HUDEP-2 (cell line): ENCODE results near the gene TNFSF10.

Experiments
- DNase-seq, 76 experiments: peaks; one replicate each; lab custom pipeline; 2025; ENCODE audit not compliant: unreplicated experiment in 76 of 76; lab: John Stamatoyannopoulos, UW

Gene TNFSF10

DNA sequence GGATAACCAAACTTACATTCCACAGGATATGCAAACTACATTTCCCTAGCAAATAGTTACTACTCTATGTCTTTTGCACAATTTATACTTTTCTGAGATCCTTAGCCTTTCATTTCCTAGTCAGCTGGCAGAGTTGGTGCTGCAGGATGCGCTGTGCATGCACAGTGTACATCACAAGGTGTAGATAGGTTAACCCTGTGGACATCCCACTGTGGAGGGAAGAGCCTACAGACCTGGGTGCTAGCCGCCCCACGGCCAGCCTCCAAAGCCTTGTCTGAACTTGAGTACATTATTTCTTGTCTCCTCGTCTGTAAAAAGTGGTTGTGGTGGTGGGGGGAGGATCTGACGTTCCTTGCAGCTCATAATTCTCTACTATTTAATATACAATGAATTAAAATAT is 3.5 kb downstream of the TNFSF10 start:
- no peak for DNase-seq

GRCh38 chr3:172518929-172519640 is 4.1 kb downstream of the TNFSF10 start:
- DNase-seq = no peak

- DNase-seq = no peak
These were observed 5.3 kb downstream of the TNFSF10 start for GRCh38 chr3:172517859-172518466.

- DNase-seq = no peak
These were observed 6.7 kb downstream of the TNFSF10 start for GRCh38 chr3:172516318-172517214.

DNA sequence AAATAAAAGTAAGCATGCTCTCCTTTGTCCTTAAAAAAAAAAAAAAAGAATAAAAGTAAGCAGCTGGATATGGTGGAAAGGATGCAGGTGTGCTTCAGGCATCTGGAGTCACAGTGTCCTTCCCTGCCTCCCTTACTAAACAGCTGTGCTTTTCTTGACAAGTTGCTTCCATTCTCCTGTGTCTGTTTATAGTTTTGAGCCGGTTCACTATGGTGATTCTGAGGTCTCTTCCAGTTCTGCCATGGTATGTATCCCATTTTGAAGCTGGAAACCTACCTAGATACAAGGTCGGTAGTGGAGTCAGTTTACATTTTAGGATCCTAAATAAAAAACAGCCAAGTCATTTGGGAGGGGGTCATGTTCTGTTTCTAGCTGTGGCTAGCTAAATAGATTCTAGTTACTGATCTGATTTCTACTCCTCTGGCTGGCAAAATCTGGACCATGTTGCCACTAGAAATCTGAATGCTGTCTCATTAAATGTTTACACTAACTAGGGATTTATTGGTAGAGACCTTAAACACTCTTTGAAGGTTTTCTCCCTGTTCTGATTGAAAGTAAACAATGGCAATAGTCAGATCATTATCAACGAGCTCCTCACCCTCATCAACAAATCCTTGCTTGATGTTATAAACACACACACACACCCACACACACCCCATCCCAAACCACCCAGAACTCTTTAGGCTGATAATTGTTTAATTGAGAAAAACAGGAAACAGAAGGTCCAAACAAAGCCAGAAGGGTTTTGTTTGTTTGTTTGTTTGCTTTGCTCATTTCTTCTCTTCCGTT is 7.9 kb downstream of the TNFSF10 start:
- DNase-seq = no peak

DNA sequence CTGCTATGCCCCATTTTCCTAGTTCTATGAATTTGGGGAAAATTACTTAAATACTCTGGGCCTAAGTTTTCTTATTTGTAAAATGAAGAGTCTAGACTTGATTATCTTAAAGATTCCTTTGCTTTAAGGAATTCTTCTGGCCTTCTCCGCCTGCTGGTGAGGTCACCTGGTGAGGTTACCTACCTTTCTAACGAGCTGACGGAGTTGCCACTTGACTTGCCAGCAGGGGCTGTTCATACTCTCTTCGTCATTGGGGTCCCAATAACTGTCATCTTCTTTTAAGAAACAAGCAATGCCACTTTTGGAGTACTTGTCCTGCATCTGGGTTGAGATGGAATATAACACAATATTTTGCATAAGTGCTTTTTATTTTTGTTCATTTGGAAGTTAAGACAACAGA is 8.6 kb downstream of the TNFSF10 start:
- no peak for DNase-seq

GRCh38 chr3:172513488-172513887 is 9.7 kb downstream of the TNFSF10 start:
- no peak for DNase-seq

GRCh38 chr3:172511783-172512762 is 11.2 kb downstream of the TNFSF10 start:
- DNase-seq = peak in 21 of 76 experiments; percentile 3 to 53 (median 17)

GRCh38 chr3:172506094-172506493 is 17.1 kb downstream of the TNFSF10 start:
- DNase-seq = no peak

DNA sequence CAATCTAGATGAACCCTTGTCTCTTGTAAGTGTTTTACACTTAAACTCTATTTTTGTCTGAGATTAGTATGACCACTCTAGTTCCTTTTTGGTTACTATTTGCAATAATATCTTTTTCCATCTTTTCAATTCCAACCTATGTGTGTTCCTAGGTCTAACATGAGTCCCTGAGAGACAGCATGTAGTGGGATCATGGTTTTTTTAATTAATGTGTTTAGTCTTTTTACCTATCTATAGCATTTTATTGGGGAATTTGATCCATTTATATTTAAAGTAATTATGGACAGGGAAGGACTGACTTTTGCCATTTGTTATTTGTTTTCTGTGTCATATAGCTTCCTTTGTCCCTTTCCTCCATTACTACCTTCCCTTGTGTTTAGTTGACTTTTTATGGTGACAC is 21.7 kb downstream of the TNFSF10 start:
- no peak for DNase-seq

DNA sequence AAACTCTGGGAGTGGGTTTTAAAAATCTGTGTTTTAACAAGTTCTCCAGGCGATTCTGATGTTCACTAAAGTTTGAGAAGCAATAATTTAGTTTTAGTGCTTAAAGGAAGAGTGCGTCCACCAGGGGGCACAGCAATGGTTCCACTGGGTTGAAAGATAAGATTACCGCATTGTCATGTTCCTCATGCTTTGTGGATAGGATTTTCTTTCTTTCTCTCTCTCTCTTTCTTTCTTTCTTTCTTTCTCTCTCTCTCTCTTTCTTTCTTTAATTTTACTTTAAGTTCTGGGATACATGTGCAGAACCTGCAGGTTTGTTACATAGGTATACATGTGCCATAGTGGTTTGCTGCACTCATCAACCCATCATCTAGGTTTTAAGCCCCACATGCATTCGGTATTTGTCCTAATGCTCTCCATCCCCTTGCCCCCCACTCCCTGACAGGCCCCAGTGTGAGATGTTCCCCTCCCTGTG is 33.0 kb downstream of the TNFSF10 start:
- DNase-seq = peak in 48 of 76 experiments; percentile 2 to 68 (median 32)

GRCh38 chr3:172478116-172478515 is 45.1 kb downstream of the TNFSF10 start:
- no peak for DNase-seq

DNA sequence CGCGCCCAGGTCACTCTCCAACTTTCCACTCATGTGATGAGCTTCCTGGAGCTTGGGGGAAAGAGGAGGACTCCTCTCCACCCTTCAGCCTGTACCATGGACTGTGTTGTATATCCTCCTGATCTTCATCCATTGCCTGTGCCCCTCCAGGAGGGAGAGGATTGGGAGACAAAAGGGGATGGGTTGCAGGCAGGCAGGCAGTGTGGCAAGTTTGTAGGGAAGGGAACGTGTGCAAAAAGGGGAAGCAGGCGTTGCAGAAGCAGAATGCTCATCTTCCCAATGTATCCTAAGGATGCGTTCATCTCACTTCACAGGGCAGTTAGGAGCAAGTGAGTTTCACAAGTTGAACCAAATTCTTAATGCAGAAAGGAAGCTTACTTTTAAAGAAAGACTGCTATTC is 46.9 kb downstream of the TNFSF10 start:
- no peak for DNase-seq

- no peak for DNase-seq
These were observed 47.5 kb downstream of the TNFSF10 start for GRCh38 chr3:172475703-172476102.

- DNase-seq = no peak
These were observed 51.3 kb downstream of the TNFSF10 start for GRCh38 chr3:172471903-172472302.

DNA sequence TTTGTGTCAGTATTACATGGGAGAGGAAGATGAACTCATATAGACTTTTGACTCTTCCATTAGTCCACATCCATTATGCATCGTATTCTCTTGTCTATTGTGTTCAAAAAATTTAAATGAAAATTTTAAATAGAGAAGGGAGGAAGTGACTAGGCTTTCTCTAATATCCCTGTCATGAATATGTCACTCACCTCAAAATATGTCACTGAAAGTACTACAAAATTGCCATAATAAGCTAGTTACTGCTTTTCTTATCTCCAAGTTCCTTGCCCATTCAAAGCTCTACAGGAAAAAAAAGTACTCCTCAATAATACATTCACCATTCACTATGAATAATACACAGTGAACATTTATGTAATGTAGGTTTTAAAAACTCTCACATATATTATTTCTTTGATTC is 52.6 kb downstream of the TNFSF10 start:
- no peak for DNase-seq

- no peak for DNase-seq
These were observed 55.9 kb downstream of the TNFSF10 start for GRCh38 chr3:172467170-172467824.

DNA sequence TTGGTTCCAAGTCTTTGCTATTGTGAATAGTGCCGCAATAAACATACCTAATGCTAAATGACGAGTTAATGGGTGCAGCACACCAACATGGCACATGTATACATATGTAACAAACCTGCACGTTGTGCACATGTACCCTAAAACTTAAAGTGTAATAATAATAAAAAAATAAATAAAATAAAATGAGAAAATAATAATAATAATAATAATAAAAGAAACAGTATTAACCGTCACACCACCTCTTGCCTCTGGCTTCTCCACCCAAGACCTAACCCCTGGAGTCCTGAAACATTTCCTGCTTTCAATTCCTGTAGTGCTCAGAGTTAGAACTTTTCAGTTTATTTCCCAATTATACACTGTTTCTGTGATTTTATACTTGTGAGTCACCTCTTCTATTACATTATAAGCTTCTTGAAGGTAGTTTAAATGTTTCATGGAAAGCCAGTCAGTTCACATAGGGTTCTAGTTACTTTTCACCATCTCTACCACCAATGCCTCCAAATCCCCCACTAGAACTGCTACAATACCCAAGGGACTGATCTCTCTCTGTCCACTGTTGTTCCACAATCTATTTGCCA is 56.6 kb downstream of the TNFSF10 start:
- no peak for DNase-seq

DNA sequence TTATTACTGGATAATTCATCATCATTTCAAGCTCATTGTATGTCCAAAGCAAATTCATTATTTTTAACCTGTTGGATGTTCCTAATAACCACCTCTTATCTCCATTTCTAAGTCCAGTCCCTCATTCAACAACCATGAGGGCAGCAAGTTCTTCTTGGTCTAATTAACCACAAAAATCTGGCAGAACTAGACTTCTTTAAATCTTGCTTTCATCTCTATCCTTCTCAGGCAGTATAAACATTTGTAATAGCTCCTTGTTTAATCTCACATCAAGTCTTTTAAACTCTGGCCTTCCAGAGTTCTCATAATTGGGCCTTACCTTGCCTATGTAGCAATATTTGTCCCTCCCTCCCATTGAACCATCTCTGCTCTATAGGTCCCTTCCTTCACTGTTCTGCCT is 57.9 kb downstream of the TNFSF10 start:
- DNase-seq = no peak
